CD8-positive, alpha-beta memory T cell (primary cell): ENCODE measurements around the gene CSTF3. TPM values are rescaled to one million over a fixed set of nuclear protein-coding genes. Genes with fewer than 3 reads are reported as not detected.

ENCODE experiments used
- CTCF ChIA-PET: fragments of 350-600 bp; sonication (Branson Sonifier 250); formaldehyde crosslinking; loops from one replicate; lab custom pipeline; 2021; ENCODE audit warnings: antibody characterized with exemption; lab: Charles Lee
- POLR2A ChIA-PET: fragments of 350-600 bp; sonication (Branson Sonifier 250); formaldehyde crosslinking; loops from one replicate; lab custom pipeline; 2021; ENCODE audit warnings: antibody characterized with exemption; lab: Charles Lee
- DNase-seq, 5 donors: peaks; one replicate each; pipeline versions ENCODE4 v3.0.0 to v3.0.0-alpha.2; 2020 to 2022; ENCODE audit warnings: mixed read lengths in 1 of 5
- H3K27ac ChIP-seq: one replicate; pipeline ENCODE4 v1.7.0; 2013; ENCODE audit warnings: low read depth, mild to moderate bottlenecking, low read length, moderate library complexity
- H3K27me3 ChIP-seq: 2 replicates; pipeline ENCODE4 v1.7.0; 2013; ENCODE audit warnings: low read length, mild to moderate bottlenecking; ENCODE audit not compliant: insufficient read depth, poor library complexity, severe bottlenecking
- H3K36me3 ChIP-seq: 2 replicates; pipeline ENCODE4 v1.7.0; 2013; ENCODE audit warnings: mild to moderate bottlenecking, low read length, moderate library complexity; ENCODE audit not compliant: insufficient read depth
- H3K4me1 ChIP-seq: 2 replicates; pipeline ENCODE4 v1.7.0; 2013; ENCODE audit warnings: mild to moderate bottlenecking, low read length, moderate library complexity; ENCODE audit not compliant: insufficient read depth
- H3K4me3 ChIP-seq: 2 replicates; pipeline ENCODE4 v1.7.0; 2013; ENCODE audit warnings: mild to moderate bottlenecking, low read length
- H3K9me3 ChIP-seq: 2 replicates; pipeline ENCODE4 v1.7.0; 2013; ENCODE audit warnings: mild to moderate bottlenecking, low read length
- H3K27ac Mint-ChIP-seq, 8 donors: one replicate each; pipeline ENCODE4 v1.8.0; 2020 to 2021; ENCODE audit warnings: mixed read lengths in 8 of 8, mild to moderate bottlenecking in 6 of 8, inconsistent platforms in 3 of 8, moderate library complexity in 3 of 8
- H3K27me3 Mint-ChIP-seq, 2 donors: one replicate each; pipeline ENCODE4 v1.8.0; 2020 to 2021; ENCODE audit warnings: mixed read lengths in 2 of 2, mild to moderate bottlenecking in 1 of 2, moderate library complexity in 1 of 2
- H3K36me3 Mint-ChIP-seq, 3 donors: one replicate each; pipeline ENCODE4 v1.8.0; 2020 to 2021; ENCODE audit warnings: mixed read lengths in 3 of 3, inconsistent platforms in 1 of 3, mild to moderate bottlenecking in 1 of 3
- H3K4me1 Mint-ChIP-seq, 3 donors: one replicate each; pipeline ENCODE4 v1.8.0; 2020 to 2021; ENCODE audit warnings: mixed read lengths in 3 of 3, inconsistent platforms in 1 of 3, mild to moderate bottlenecking in 1 of 3
- H3K4me3 Mint-ChIP-seq, 7 donors: one replicate each; pipeline ENCODE4 v1.8.0; 2020 to 2021; ENCODE audit warnings: mixed read lengths in 7 of 7, mild to moderate bottlenecking in 6 of 7, moderate library complexity in 4 of 7, inconsistent platforms in 2 of 7
- H3K9me3 Mint-ChIP-seq, 5 donors: one replicate each; pipeline ENCODE4 v1.8.0; 2020 to 2022; ENCODE audit warnings: mixed read lengths in 5 of 5, mild to moderate bottlenecking in 3 of 5, moderate library complexity in 2 of 5, inconsistent platforms in 1 of 5
- polyA plus RNA-seq: library from polyadenylated mRNA; unstranded; fragments of 300-500 nt; fragmentation: Illumina TruSeq; gene quantifications from one replicate; pipeline ENCODE4 v1.2.3, GENCODE V29; 2021
- total RNA-seq, 2 experiments: library from RNA; stranded (reverse); gene quantifications; one replicate each; pipeline ENCODE4 v1.2.3, GENCODE V29; 2021

Gene CSTF3
- total and polyA plus RNA-seq, 3 experiments from 2014 or later: 16.5 to 37.7 (median 35.3) TPM

- no peak overlapping the region for H3K4me3 Mint-ChIP-seq
- DNase-seq: no peak
- H3K36me3 ChIP-seq: no peaks in the 10 kb centered on the region
- H3K4me3 ChIP-seq: no peak overlapping the region
- H3K27me3 ChIP-seq: no peaks in the 10 kb centered on the region
- H3K4me1 ChIP-seq: no peaks in the 10 kb centered on the region
- no peaks in the 10 kb centered on the region for H3K9me3 Mint-ChIP-seq
- no peaks in the 10 kb centered on the region for H3K4me1 Mint-ChIP-seq
- POLR2A ChIA-PET: no interaction called here
- no peaks in the 10 kb centered on the region for H3K9me3 ChIP-seq
- CTCF ChIA-PET: no interaction called here
- no peak overlapping the region for H3K27ac ChIP-seq
- H3K27me3 Mint-ChIP-seq: no peaks in the 10 kb centered on the region
- no peak overlapping the region for H3K27ac Mint-ChIP-seq
- H3K36me3 Mint-ChIP-seq: peaks cover 12 to 19% (median 17%) of the 10 kb centered on the region in 3 donors
Measured at GRCh38 chr11:33109294-33109895, 51.9 kb downstream of the CSTF3 start.

DNA sequence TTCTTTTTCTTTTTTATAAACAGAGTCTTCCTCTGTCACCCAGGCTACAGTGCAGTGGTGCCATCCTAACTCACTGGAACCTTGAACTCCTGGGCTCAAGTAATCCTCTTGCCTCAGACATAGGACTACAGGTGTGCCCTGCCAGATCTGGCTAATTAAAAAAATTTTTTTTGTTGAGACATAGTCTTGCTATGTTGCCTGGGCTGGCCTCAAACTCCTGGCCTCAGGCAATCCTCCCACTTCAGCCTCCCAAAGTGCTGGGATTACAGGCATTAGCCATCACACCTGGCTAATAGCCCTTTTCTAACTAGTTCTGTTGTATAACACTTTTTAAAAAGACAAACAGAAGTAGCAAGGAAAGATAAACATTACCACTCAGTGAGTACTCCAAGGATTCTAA is 57.4 kb downstream of the CSTF3 start:
- H3K27me3 Mint-ChIP-seq: no peaks in the 10 kb centered on the region
- Histone ChIP-seq H3K36me3 (peaks cover 15% of the 10 kb centered on the region), H3K9me3 (no peaks in the 10 kb centered on the region), H3K4me1 (no peaks in the 10 kb centered on the region), H3K27me3 (no peaks in the 10 kb centered on the region), H3K4me3 (no peak overlapping the region), H3K27ac (no peak overlapping the region)
- no peaks in the 10 kb centered on the region for H3K9me3 Mint-ChIP-seq
- CTCF ChIA-PET: no interaction called here
- H3K4me3 Mint-ChIP-seq: no peak overlapping the region
- H3K36me3 Mint-ChIP-seq: peaks cover 34 to 62% (median 37%) of the 10 kb centered on the region in 3 donors
- no peaks in the 10 kb centered on the region for H3K4me1 Mint-ChIP-seq
- H3K27ac Mint-ChIP-seq: no peak overlapping the region
- no peak for DNase-seq
- POLR2A ChIA-PET: no interaction called here

- Mint-ChIP-seq H3K36me3 (peaks cover 9 to 66% (median 16%) of the 10 kb centered on the region in 3 donors), H3K4me3 (no peak overlapping the region), H3K9me3 (no peaks in the 10 kb centered on the region), H3K27ac (peak overlapping the region in 1 of 8 donors; percentile 19), H3K27me3 (no peaks in the 10 kb centered on the region), H3K4me1 (no peaks in the 10 kb centered on the region)
- DNase-seq: no peak
- ChIA-PET CTCF (no interaction called here), POLR2A (no interaction called here)
- H3K36me3 ChIP-seq: peaks cover 13% of the 10 kb centered on the region
- H3K9me3 ChIP-seq: no peaks in the 10 kb centered on the region
- H3K4me1 ChIP-seq: no peaks in the 10 kb centered on the region
- H3K27me3 ChIP-seq: no peaks in the 10 kb centered on the region
- H3K27ac ChIP-seq: no peak overlapping the region
- no peak overlapping the region for H3K4me3 ChIP-seq
Measured at GRCh38 chr11:33094157-33094556, 67.1 kb downstream of the CSTF3 start.

DNA sequence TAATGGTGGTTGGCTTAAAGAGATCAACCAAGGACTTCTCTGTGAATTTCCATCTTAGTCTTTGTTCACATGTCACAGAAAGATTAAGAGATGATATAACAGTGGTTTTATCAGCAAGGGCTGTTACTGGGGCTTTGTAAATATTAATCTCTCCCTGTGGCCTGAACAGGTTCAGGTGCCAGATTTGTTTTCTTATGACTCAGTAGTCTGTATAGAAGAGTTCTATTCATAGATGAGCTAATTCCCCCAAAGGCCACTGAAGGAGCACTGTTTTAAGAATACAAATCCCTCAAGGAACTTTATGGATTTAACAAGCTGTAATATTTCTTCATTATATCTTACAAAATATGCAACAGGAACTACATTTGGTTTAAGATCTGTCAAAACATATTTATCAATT is 71.5 kb downstream of the CSTF3 start:
- no peaks in the 10 kb centered on the region for H3K4me1 ChIP-seq
- no peak for DNase-seq
- ChIA-PET POLR2A (interaction anchor here (0.7 kb wide), 1 partner anchor 208 kb away, joined by 3 read pairs; no protein-coding TSS in a partner anchor), CTCF (no interaction called here)
- Mint-ChIP-seq H3K4me1 (no peaks in the 10 kb centered on the region), H3K27ac (peak overlapping the region in 1 of 8 donors; percentile 10), H3K27me3 (no peaks in the 10 kb centered on the region), H3K4me3 (no peak overlapping the region), H3K9me3 (no peaks in the 10 kb centered on the region), H3K36me3 (peaks cover 0 to 64% (median 18%) of the 10 kb centered on the region in 3 donors)
- no peak overlapping the region for H3K4me3 ChIP-seq
- peaks cover 4% of the 10 kb centered on the region for H3K36me3 ChIP-seq
- H3K27ac ChIP-seq: no peak overlapping the region
- no peaks in the 10 kb centered on the region for H3K9me3 ChIP-seq
- H3K27me3 ChIP-seq: no peaks in the 10 kb centered on the region

- no peaks in the 10 kb centered on the region for H3K9me3 ChIP-seq
- no peaks in the 10 kb centered on the region for H3K9me3 Mint-ChIP-seq
- peaks cover 0 to 70% (median 21%) of the 10 kb centered on the region in 3 donors for H3K36me3 Mint-ChIP-seq
- no peaks in the 10 kb centered on the region for H3K4me1 Mint-ChIP-seq
- H3K36me3 ChIP-seq: peaks cover 4% of the 10 kb centered on the region
- no peaks in the 10 kb centered on the region for H3K4me1 ChIP-seq
- ChIA-PET CTCF (no interaction called here), POLR2A (no interaction called here)
- DNase-seq: no peak
- H3K27me3 Mint-ChIP-seq: no peaks in the 10 kb centered on the region
- no peak overlapping the region for H3K4me3 Mint-ChIP-seq
- H3K27ac ChIP-seq: no peak overlapping the region
- H3K27ac Mint-ChIP-seq: peak overlapping the region in 6 of 8 donors; percentile 2 to 78 (median 52)
- H3K27me3 ChIP-seq: no peaks in the 10 kb centered on the region
- H3K4me3 ChIP-seq: no peak overlapping the region
Measured at GRCh38 chr11:33086017-33086416, 75.3 kb downstream of the CSTF3 start.

- no peak overlapping the region for H3K4me3 Mint-ChIP-seq
- no peak overlapping the region for H3K27ac ChIP-seq
- no peak overlapping the region for H3K4me3 ChIP-seq
Measured at GRCh38 chr11:33083918-33084317, 77.4 kb downstream of the CSTF3 start.

GRCh38 chr11:33072465-33072864 is 88.8 kb downstream of the CSTF3 start:
- H3K4me3 Mint-ChIP-seq: no peak overlapping the region
- H3K27ac Mint-ChIP-seq: peak overlapping the region in 2 of 8 donors; percentile 20 to 72
- H3K36me3 ChIP-seq: peaks cover 26% of the 10 kb centered on the region

More at GRCh38 chr11:33083918-33084317, 77.4 kb downstream of the CSTF3 start:
- peaks cover 0 to 68% (median 21%) of the 10 kb centered on the region in 3 donors for H3K36me3 Mint-ChIP-seq
- CTCF ChIA-PET: no interaction called here
- no peaks in the 10 kb centered on the region for H3K27me3 Mint-ChIP-seq
- H3K9me3 ChIP-seq: no peaks in the 10 kb centered on the region
- H3K4me1 ChIP-seq: no peaks in the 10 kb centered on the region
- peak overlapping the region in 3 of 8 donors; percentile 23 to 77 (median 33) for H3K27ac Mint-ChIP-seq
- no peaks in the 10 kb centered on the region for H3K27me3 ChIP-seq
- H3K4me1 Mint-ChIP-seq: no peaks in the 10 kb centered on the region
- H3K36me3 ChIP-seq: peaks cover 4% of the 10 kb centered on the region
- POLR2A ChIA-PET: no interaction called here
- DNase-seq: no peak
- no peaks in the 10 kb centered on the region for H3K9me3 Mint-ChIP-seq

DNA sequence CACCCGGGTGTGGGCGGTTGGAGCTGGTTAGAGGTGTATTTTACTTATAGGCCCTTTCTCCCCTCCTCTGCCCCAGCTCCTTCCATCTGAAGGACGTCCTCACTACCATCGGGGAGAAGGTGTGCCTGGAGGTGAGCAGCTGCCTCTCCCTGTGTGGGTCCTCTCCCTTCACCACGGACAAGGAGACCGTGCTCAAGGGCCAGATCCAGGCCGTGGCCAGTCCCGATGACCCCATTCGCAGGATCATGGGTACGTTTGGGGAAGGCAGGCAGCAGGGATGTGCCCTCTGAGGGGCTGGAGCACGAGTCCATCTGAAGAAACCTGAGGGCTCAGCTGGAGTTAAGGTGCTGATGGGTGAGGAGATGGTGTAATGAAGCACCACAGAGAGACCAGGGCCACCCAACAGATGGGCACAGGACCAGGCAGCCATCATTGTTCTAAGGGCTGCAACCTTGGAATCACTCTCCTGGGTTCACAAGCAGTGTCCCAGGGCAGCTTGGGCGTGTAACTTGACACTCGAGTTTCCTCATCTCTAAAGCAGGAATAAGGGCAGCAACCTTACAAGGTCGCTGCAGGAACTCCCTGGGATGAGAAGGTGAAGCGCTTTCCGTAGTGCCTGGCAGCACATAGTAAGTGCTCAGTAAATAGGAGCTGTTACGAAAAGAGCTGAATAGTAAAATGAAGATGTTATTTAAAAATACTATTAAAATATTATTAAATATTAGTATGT is 92.5 kb downstream of the CSTF3 start:
- Mint-ChIP-seq H3K9me3 (no peaks in the 10 kb centered on the region), H3K36me3 (peaks cover 3 to 84% (median 21%) of the 10 kb centered on the region in 3 donors), H3K27ac (peak overlapping the region in 1 of 8 donors; percentile 43), H3K4me3 (no peak overlapping the region), H3K27me3 (no peaks in the 10 kb centered on the region), H3K4me1 (peaks cover 7 to 17% (median 16%) of the 10 kb centered on the region in 3 donors)
- Histone ChIP-seq H3K9me3 (no peaks in the 10 kb centered on the region), H3K27ac (no peak overlapping the region), H3K4me1 (peaks cover 13% of the 10 kb centered on the region), H3K4me3 (no peak overlapping the region), H3K36me3 (peaks cover 18% of the 10 kb centered on the region), H3K27me3 (no peaks in the 10 kb centered on the region)
- ChIA-PET POLR2A (no interaction called here), CTCF (interaction anchor here (1.2 to 1.5 kb wide), 2 partner anchors 105 to 108 kb away, joined by 3 to 6 read pairs; no protein-coding TSS in a partner anchor)
- DNase-seq: no peak

More at GRCh38 chr11:33072465-33072864, 88.8 kb downstream of the CSTF3 start:
- no peaks in the 10 kb centered on the region for H3K27me3 Mint-ChIP-seq
- Histone ChIP-seq H3K27ac (no peak overlapping the region), H3K9me3 (no peaks in the 10 kb centered on the region), H3K27me3 (no peaks in the 10 kb centered on the region), H3K4me1 (no peaks in the 10 kb centered on the region), H3K4me3 (no peak overlapping the region)
- no peak for DNase-seq
- ChIA-PET POLR2A (no interaction called here), CTCF (interaction anchor here (0.8 kb wide), 1 partner anchor 112 kb away, joined by 3 read pairs; no protein-coding TSS in a partner anchor)
- peaks cover 10 to 84% (median 32%) of the 10 kb centered on the region in 3 donors for H3K36me3 Mint-ChIP-seq
- no peaks in the 10 kb centered on the region for H3K9me3 Mint-ChIP-seq
- H3K4me1 Mint-ChIP-seq: no peaks in the 10 kb centered on the region
